Prostate gland (tissue), 2 donors: ENCODE measurements around the gene ST6GAL1. TPM values are rescaled to one million over a fixed set of nuclear protein-coding genes. Genes with fewer than 3 reads are reported as not detected.

Experiments used
- DNase-seq: peaks from one replicate; pipeline ENCODE4 v3.0.0-alpha.2; 2019; ENCODE audit warnings: low spot score
- H3K27ac ChIP-seq, 2 donors: fragments of 200-600 bp; sonication (generic); 2 replicates each; pipeline ENCODE4 v1.5.1; 2017 to 2019
- H3K27me3 ChIP-seq: fragments of 200-600 bp; sonication (generic); replicated peaks from 2 replicates; pipeline ENCODE4 v1.5.1; 2019; ENCODE audit not compliant: insufficient read depth
- H3K36me3 ChIP-seq, 2 donors: fragments of 200-600 bp; sonication (generic); 1 replicate in 1 of 2; 2 replicates in 1 of 2; pipeline versions ENCODE4 v1.5.1 to v1.8.1; 2017 to 2019
- H3K4me1 ChIP-seq: fragments of 200-600 bp; sonication (generic); replicated peaks from 2 replicates; pipeline ENCODE4 v1.5.1; 2019
- H3K4me3 ChIP-seq, 2 donors: fragments of 200-600 bp; sonication (generic); 2 replicates each; pipeline ENCODE4 v1.5.1; 2017 to 2019
- H3K9me3 ChIP-seq: fragments of 200-600 bp; sonication (generic); 2 replicates; pipeline ENCODE4 v1.5.1; 2017
- POLR2A ChIP-seq: fragments of 450-650 bp; IDR thresholded peaks from one replicate; pipeline ENCODE4 v1.6.1; 2016; ENCODE audit warnings: antibody characterized with exemption, mild to moderate bottlenecking
- POLR2AphosphoS5 ChIP-seq: sonication (generic); formaldehyde crosslinking; IDR thresholded peaks from one replicate; pipeline ENCODE4 v1.6.1; 2017; ENCODE audit warnings: antibody characterized with exemption
- WGBS: methylation state at CpG from one replicate; pipeline ENCODE4 v1.1.5; 2018; 5-methylcytosine and 5-hydroxymethylcytosine counted together
- intact Hi-C: fragments of 100-400 bp; cut with DNase I; formaldehyde crosslinking; loops from one replicate; pipeline ENCODE4 v1.14.2; 2022
- total RNA-seq, 2 donors: library from RNA; depleted of rRNA; stranded (reverse); fragments of >200 nt; gene quantifications; one replicate each; pipeline ENCODE4 v1.1.0, GENCODE V29; 2016
- TF ChIP-seq, protein P1 (sequence below), 4 experiments: fragments of 200-600 bp in 2 of 4; fragments of 450-650 bp in 2 of 4; sonication (generic) in 2 of 4; IDR thresholded peaks; 1 replicate in 3 of 4; 2 replicates in 1 of 4; pipeline ENCODE4 v1.5.1; 2016 to 2019; ENCODE audit warnings: antibody characterized with exemption in 4 of 4, mild to moderate bottlenecking in 2 of 4, moderate library complexity in 2 of 4

Gene ST6GAL1
- total RNA-seq, 2 donors from 2014 or later, result 101 to 225 TPM

- Histone ChIP-seq H3K27me3 (no peaks in the 10 kb centered on the region), H3K4me3 (no peak overlapping the region), H3K27ac (no peak overlapping the region), H3K9me3 (no peaks in the 10 kb centered on the region), H3K36me3 (no peaks in the 10 kb centered on the region), H3K4me1 (no peaks in the 10 kb centered on the region)
- DNase-seq, result no peak
- TF ChIP-seq POLR2AphosphoS5 (no peak), POLR2A (no peak)
- TF ChIP-seq, protein P1, sequence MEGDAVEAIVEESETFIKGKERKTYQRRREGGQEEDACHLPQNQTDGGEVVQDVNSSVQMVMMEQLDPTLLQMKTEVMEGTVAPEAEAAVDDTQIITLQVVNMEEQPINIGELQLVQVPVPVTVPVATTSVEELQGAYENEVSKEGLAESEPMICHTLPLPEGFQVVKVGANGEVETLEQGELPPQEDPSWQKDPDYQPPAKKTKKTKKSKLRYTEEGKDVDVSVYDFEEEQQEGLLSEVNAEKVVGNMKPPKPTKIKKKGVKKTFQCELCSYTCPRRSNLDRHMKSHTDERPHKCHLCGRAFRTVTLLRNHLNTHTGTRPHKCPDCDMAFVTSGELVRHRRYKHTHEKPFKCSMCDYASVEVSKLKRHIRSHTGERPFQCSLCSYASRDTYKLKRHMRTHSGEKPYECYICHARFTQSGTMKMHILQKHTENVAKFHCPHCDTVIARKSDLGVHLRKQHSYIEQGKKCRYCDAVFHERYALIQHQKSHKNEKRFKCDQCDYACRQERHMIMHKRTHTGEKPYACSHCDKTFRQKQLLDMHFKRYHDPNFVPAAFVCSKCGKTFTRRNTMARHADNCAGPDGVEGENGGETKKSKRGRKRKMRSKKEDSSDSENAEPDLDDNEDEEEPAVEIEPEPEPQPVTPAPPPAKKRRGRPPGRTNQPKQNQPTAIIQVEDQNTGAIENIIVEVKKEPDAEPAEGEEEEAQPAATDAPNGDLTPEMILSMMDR (IDR thresholded peaks at IDR 0.05), result no peak
- WGBS, result 18% methylated on average over 2 of the region's 2 CpGs
- intact Hi-C loops, result no loop called here
These were observed 154.3 kb downstream of the ST6GAL1 start for GRCh38 chr3:187084580-187084979.

DNA sequence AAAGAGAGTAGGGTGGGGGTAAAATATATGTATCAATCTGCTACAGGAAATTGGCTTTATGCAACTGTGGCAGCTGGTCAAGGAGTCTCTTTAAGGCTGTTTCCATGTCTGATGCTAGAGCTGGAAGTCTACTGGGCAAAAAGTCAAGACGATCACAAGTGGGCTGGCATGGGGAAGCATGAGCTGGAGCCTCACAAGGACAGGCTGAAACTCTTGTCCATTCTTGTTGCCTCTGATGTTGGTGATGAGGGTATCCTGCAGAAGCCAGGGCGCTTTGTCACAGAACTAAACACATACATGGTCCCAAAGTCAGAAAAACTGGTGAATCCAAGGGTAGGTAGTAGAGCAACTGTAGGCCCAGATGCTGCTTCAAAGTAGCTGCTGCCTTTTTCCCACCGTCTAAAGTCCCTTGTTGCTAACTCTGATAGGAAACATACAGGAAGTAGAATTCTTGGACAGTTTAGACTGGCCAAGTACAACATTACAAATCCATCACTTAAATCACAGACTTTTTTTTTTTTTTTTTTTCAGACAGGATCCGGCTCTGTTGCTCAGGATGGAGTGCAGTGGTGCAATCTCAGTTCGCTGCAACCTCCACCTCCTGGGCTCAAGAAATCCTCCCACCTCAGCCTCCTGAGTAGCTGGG is 154.8 kb downstream of the ST6GAL1 start:
- TF ChIP-seq POLR2AphosphoS5, result no peak
- TF ChIP-seq, protein P1 (IDR thresholded peaks at IDR 0.05), result no peak
- TF ChIP-seq POLR2A, result no peak
- intact Hi-C loops, result no loop called here
- H3K27me3 ChIP-seq, result no peaks in the 10 kb centered on the region
- no peaks in the 10 kb centered on the region for H3K9me3 ChIP-seq
- H3K4me3 ChIP-seq, result no peak overlapping the region
- H3K4me1 ChIP-seq, result no peaks in the 10 kb centered on the region
- no peak for DNase-seq
- WGBS, result 74% methylated on average over 5 of the region's 5 CpGs
- no peak overlapping the region for H3K27ac ChIP-seq
- no peaks in the 10 kb centered on the region for H3K36me3 ChIP-seq

DNA sequence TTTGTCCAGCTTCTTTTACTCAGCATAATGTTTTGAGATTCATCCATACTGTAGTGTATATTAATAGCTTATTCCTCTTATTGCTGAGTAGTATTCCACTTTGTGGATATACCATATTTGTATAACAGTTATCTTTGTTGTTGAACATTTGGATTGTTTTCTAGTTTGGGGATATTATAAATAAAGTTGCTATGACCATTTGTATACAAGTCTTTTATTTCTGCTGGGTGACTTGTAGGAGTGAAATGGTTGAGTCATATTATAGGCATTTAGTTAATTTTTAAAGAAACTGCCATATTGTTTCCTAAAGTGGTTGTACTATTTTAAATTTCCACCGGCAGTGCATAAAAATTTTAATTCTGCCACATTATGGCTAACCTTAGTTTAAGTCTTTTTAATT is 155.6 kb downstream of the ST6GAL1 start:
- H3K27me3 ChIP-seq, result no peaks in the 10 kb centered on the region
- H3K4me1 ChIP-seq, result no peaks in the 10 kb centered on the region
- TF ChIP-seq, protein P1 (IDR thresholded peaks at IDR 0.05), result no peak
- no peak for TF ChIP-seq POLR2AphosphoS5
- no peak for TF ChIP-seq POLR2A
- no peaks in the 10 kb centered on the region for H3K36me3 ChIP-seq
- no peak overlapping the region for H3K27ac ChIP-seq
- intact Hi-C loops, result no loop called here
- no peak for DNase-seq
- no peak overlapping the region for H3K4me3 ChIP-seq
- H3K9me3 ChIP-seq, result no peaks in the 10 kb centered on the region
- WGBS, result 98% methylated on average over 1 of the region's 1 CpG

DNA sequence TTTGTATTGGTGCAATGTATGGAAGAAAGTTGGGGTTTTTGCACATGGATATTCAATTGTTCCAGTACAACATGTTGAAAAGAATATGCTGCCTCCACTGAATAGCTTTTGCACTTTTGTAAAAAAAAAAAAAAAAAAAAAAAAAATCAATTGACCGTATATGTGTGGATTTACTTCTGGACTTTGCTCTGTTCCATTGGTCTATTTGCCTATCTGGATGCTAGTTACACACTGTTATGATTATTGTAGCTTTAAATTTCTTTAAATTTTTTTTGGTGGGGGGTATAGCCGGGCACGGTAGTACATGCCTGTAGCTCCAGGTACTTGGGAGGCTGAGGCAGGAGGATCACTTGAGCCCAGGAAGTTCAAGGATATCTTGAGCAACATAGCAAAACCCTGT is 156.5 kb downstream of the ST6GAL1 start:
- DNase-seq, result no peak
- Histone ChIP-seq H3K4me3 (no peak overlapping the region), H3K27ac (no peak overlapping the region), H3K36me3 (no peaks in the 10 kb centered on the region), H3K27me3 (no peaks in the 10 kb centered on the region), H3K9me3 (no peaks in the 10 kb centered on the region), H3K4me1 (no peaks in the 10 kb centered on the region)
- TF ChIP-seq POLR2AphosphoS5, result no peak
- TF ChIP-seq POLR2A, result no peak
- TF ChIP-seq, protein P1 (IDR thresholded peaks at IDR 0.05), result no peak
- intact Hi-C loops, result no loop called here
- 98% methylated on average over 3 of the region's 3 CpGs for WGBS

- Histone ChIP-seq H3K9me3 (no peaks in the 10 kb centered on the region), H3K4me1 (no peaks in the 10 kb centered on the region), H3K36me3 (no peaks in the 10 kb centered on the region), H3K27me3 (no peaks in the 10 kb centered on the region), H3K4me3 (no peak overlapping the region), H3K27ac (no peak overlapping the region)
- 68% methylated on average over 1 of the region's 1 CpG for WGBS
- TF ChIP-seq, protein P1 (IDR thresholded peaks at IDR 0.05), result no peak
- no peak for TF ChIP-seq POLR2A
- TF ChIP-seq POLR2AphosphoS5, result no peak
- intact Hi-C loops, result no loop called here
- DNase-seq, result no peak
These were observed 158.4 kb downstream of the ST6GAL1 start for GRCh38 chr3:187088701-187089100.
